KMS-11 (cell line): Measurements from ENCODE around the gene SNX14.
"Not testable (repeated sequence)": the region's sequence is repeated elsewhere in the genome, so short reads cannot be mapped to it uniquely, and the experiment has no call there.

Experiments
- H2AFZ ChIP-seq: fragments of 200-600 bp; sonication (generic); 2 replicates; pipeline ENCODE4 v1.6.1; 2016; ENCODE audit warnings: antibody characterized with exemption, mixed run types, low read depth
- H3K27ac ChIP-seq: fragments of 200-600 bp; sonication (generic); 2 replicates; pipeline ENCODE4 v1.6.1; 2016; ENCODE audit warnings: mild to moderate bottlenecking, mixed run types
- H3K27me3 ChIP-seq: fragments of 200-600 bp; sonication (generic); 2 replicates; pipeline ENCODE4 v1.6.1; 2017; ENCODE audit warnings: mild to moderate bottlenecking, low read depth, mixed run types, moderate library complexity; ENCODE audit not compliant: insufficient read depth
- H3K36me3 ChIP-seq: fragments of 200-600 bp; sonication (generic); 2 replicates; pipeline ENCODE4 v1.6.1; 2017; ENCODE audit warnings: mild to moderate bottlenecking, mixed run types; ENCODE audit not compliant: insufficient read depth
- H3K4me1 ChIP-seq: fragments of 200-600 bp; sonication (generic); 2 replicates; pipeline ENCODE4 v1.6.1; 2016; ENCODE audit warnings: mild to moderate bottlenecking, low read depth, mixed run types; ENCODE audit not compliant: poor library complexity, severe bottlenecking
- H3K4me2 ChIP-seq: fragments of 200-600 bp; sonication (generic); 2 replicates; pipeline ENCODE4 v1.7.0; 2016; ENCODE audit warnings: mild to moderate bottlenecking, mixed run types
- H3K4me3 ChIP-seq: fragments of 200-600 bp; sonication (generic); IDR thresholded peaks from 2 replicates; pipeline ENCODE4 v1.6.1; 2017; ENCODE audit warnings: low read depth, low read length, mixed read lengths; ENCODE audit not compliant: insufficient read depth
- H3K79me2 ChIP-seq: fragments of 200-600 bp; sonication (generic); 2 replicates; pipeline ENCODE4 v1.6.1; 2016; ENCODE audit warnings: low read depth, mixed run types; ENCODE audit not compliant: insufficient read depth
- H3K9ac ChIP-seq: fragments of 200-600 bp; sonication (generic); 2 replicates; pipeline ENCODE4 v1.6.1; 2016; ENCODE audit warnings: mild to moderate bottlenecking, mixed run types
- H4K20me1 ChIP-seq: fragments of 200-600 bp; sonication (generic); 2 replicates; pipeline ENCODE4 v1.6.1; 2016; ENCODE audit warnings: mild to moderate bottlenecking, mixed run types; ENCODE audit not compliant: insufficient read depth
- CTCF ChIP-seq: fragments of 200-600 bp; sonication (generic); conservative IDR thresholded peaks from 2 replicates; pipeline ENCODE4 v1.6.1; 2017; ENCODE audit warnings: low read depth, mild to moderate bottlenecking, antibody characterized with exemption, low read length, moderate library complexity, mixed read lengths

Gene SNX14

GRCh38 chr6:85592033-85592432 is 1.6 kb downstream of the SNX14 start:
- no peak overlapping the region for H3K4me3 ChIP-seq
- H2AFZ ChIP-seq, result no peak overlapping the region
- no peaks in the 10 kb centered on the region for H4K20me1 ChIP-seq
- no peak for TF ChIP-seq CTCF
- H3K79me2 ChIP-seq, result no peaks in the 10 kb centered on the region; the same call in 1 of the 2 replicates
- H3K27ac ChIP-seq, result no peak overlapping the region; the same call in 1 of the 2 replicates
- H3K4me2 ChIP-seq, result peak overlapping the region; percentile 45; the same call in 1 of the 2 replicates
- no peaks in the 10 kb centered on the region for H3K36me3 ChIP-seq
- peaks cover 16% of the 10 kb centered on the region for H3K4me1 ChIP-seq
- no peaks in the 10 kb centered on the region for H3K27me3 ChIP-seq
- no peak overlapping the region for H3K9ac ChIP-seq

GRCh38 chr6:85591207-85591606 is 2.5 kb downstream of the SNX14 start:
- peaks cover 15% of the 10 kb centered on the region for H3K4me1 ChIP-seq
- no peak overlapping the region for H3K4me3 ChIP-seq
- no peak overlapping the region for H3K4me2 ChIP-seq
- H4K20me1 ChIP-seq, result no peaks in the 10 kb centered on the region
- H3K9ac ChIP-seq, result no peak overlapping the region
- H3K36me3 ChIP-seq, result no peaks in the 10 kb centered on the region
- H3K27ac ChIP-seq, result no peak overlapping the region
- no peak overlapping the region for H2AFZ ChIP-seq
- TF ChIP-seq CTCF, result no peak
- H3K27me3 ChIP-seq, result no peaks in the 10 kb centered on the region
- no peaks in the 10 kb centered on the region; the same call in 1 of the 2 replicates for H3K79me2 ChIP-seq

DNA sequence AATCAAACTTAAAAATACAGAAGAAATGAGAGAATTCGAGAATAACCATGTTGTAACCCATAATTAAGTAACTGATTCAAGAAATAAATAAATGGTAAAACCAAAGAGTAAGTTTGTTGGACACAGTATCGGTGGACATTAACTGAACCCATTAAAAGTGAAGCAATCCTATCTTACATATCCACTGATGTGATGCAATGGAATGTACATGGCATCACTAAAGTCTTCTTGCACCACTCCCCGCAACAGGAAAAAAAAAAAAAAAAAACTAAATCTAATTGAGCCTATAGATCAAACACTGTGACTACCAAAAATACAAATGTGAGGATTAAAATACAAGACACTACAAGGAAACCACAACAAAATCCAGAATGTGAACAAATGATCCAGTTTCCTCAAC is 7.9 kb downstream of the SNX14 start:
- H3K27me3 ChIP-seq, result no peaks in the 10 kb centered on the region
- no peaks in the 10 kb centered on the region for H3K4me1 ChIP-seq
- no peak for TF ChIP-seq CTCF
- H3K36me3 ChIP-seq, result no peaks in the 10 kb centered on the region
- no peak overlapping the region for H3K4me2 ChIP-seq
- H3K9ac ChIP-seq, result no peak overlapping the region
- H2AFZ ChIP-seq, result no peak overlapping the region
- no peak overlapping the region for H3K27ac ChIP-seq
- no peak overlapping the region for H3K4me3 ChIP-seq
- H3K79me2 ChIP-seq, result no peaks in the 10 kb centered on the region; the same call in 1 of the 2 replicates
- no peaks in the 10 kb centered on the region for H4K20me1 ChIP-seq

GRCh38 chr6:85582832-85583231 is 10.8 kb downstream of the SNX14 start:
- not testable (repeated sequence) for H3K4me3 ChIP-seq, H3K27me3 ChIP-seq, H3K4me1 ChIP-seq, H3K27ac ChIP-seq, H2AFZ ChIP-seq, H3K79me2 ChIP-seq, H3K36me3 ChIP-seq, H3K9ac ChIP-seq, H3K4me2 ChIP-seq, H4K20me1 ChIP-seq

- H3K27ac ChIP-seq, result no peak overlapping the region
These were observed 12.1 kb downstream of the SNX14 start for GRCh38 chr6:85581572-85581971.

More at GRCh38 chr6:85581572-85581971, 12.1 kb downstream of the SNX14 start:
- TF ChIP-seq CTCF, result no peak
- H3K9ac ChIP-seq, result no peak overlapping the region
- H3K4me3 ChIP-seq, result no peak overlapping the region
- H3K4me1 ChIP-seq, result no peaks in the 10 kb centered on the region
- H3K27me3 ChIP-seq, result no peaks in the 10 kb centered on the region
- H2AFZ ChIP-seq, result no peak overlapping the region
- no peaks in the 10 kb centered on the region for H4K20me1 ChIP-seq
- no peaks in the 10 kb centered on the region; the same call in 1 of the 2 replicates for H3K79me2 ChIP-seq
- H3K4me2 ChIP-seq, result no peak overlapping the region
- no peaks in the 10 kb centered on the region for H3K36me3 ChIP-seq
